Activated effector memory CD4-positive, alpha-beta T cell treated with anti-CD3 and anti-CD28 coated beads, Interleukin-2, amount 50 U/mL, for 16 hours (primary cell): ENCODE measurements around the gene TBC1D4.
A peak's percentile ranks its signal among the peaks of the same experiment; 100 is the strongest.
"Not testable (repeated sequence)": the region's sequence is repeated elsewhere in the genome, so short reads cannot be mapped to it uniquely, and the experiment has no call there.

Source experiments
- DNase-seq: peaks from one replicate; pipeline ENCODE4 v3.0.0-alpha.2; 2020

The TBC1D4 gene

GRCh38 chr13:75312884-75313520 is 169.0 kb downstream of the TBC1D4 start:
- DNase-seq, result peak; percentile 77

- DNase-seq, result no peak
Observed at GRCh38 chr13:75309981-75310580, 171.9 kb downstream of the TBC1D4 start.

- DNase-seq, result peak; percentile 70
Observed at GRCh38 chr13:75308222-75308621, 173.7 kb downstream of the TBC1D4 start.

GRCh38 chr13:75307370-75307949 is 174.5 kb downstream of the TBC1D4 start:
- DNase-seq, result no peak

- DNase-seq, result not testable (repeated sequence)
Observed at GRCh38 chr13:75306967-75307366, 175.0 kb downstream of the TBC1D4 start.

- DNase-seq, result no peak
Observed at GRCh38 chr13:75305059-75305458, 176.9 kb downstream of the TBC1D4 start.

GRCh38 chr13:75303263-75303662 is 178.7 kb downstream of the TBC1D4 start:
- DNase-seq, result no peak

GRCh38 chr13:75302071-75302698 is 179.8 kb downstream of the TBC1D4 start:
- no peak for DNase-seq

- no peak for DNase-seq
Observed at GRCh38 chr13:75299913-75300862, 181.8 kb downstream of the TBC1D4 start.

- DNase-seq, result no peak
Observed at GRCh38 chr13:75299246-75299645, 182.7 kb downstream of the TBC1D4 start.

- DNase-seq, result no peak
Observed at GRCh38 chr13:75296641-75297040, 185.3 kb downstream of the TBC1D4 start.

GRCh38 chr13:75295201-75295600 is 186.8 kb downstream of the TBC1D4 start:
- no peak for DNase-seq

- DNase-seq, result no peak
Observed at GRCh38 chr13:75294110-75294509, 187.9 kb downstream of the TBC1D4 start.

- no peak for DNase-seq
Observed at GRCh38 chr13:75285310-75285709, 196.7 kb downstream of the TBC1D4 start.

GRCh38 chr13:75279834-75280369 is 202.1 kb downstream of the TBC1D4 start:
- no peak for DNase-seq

- not testable (repeated sequence) for DNase-seq
Observed at GRCh38 chr13:75273695-75274094, 208.3 kb downstream of the TBC1D4 start.

GRCh38 chr13:75271846-75272245 is 210.1 kb downstream of the TBC1D4 start:
- DNase-seq, result no peak

- DNase-seq, result not testable (repeated sequence)
Observed at GRCh38 chr13:75268481-75268880, 213.5 kb downstream of the TBC1D4 start.

- no peak for DNase-seq
Observed at GRCh38 chr13:75264611-75265010, 217.4 kb downstream of the TBC1D4 start.

- DNase-seq, result no peak
Observed at GRCh38 chr13:75263741-75264407, 218.1 kb downstream of the TBC1D4 start.

- no peak for DNase-seq
Observed at GRCh38 chr13:75258159-75258782, 223.7 kb downstream of the TBC1D4 start.
